IPS-20b (cell line): Measurements from ENCODE around the gene ATP6V1B1.

Source experiments
- H3K27ac ChIP-seq: one replicate; pipeline ENCODE4 v1.5.1; 2013; ENCODE audit warnings: low read length
- H3K27me3 ChIP-seq: 2 replicates; pipeline ENCODE4 v1.6.1; 2013; ENCODE audit warnings: mild to moderate bottlenecking, low read length, inconsistent platforms; ENCODE audit not compliant: insufficient read depth
- H3K36me3 ChIP-seq: 2 replicates; pipeline ENCODE4 v1.6.1; 2013; ENCODE audit warnings: low read depth, mild to moderate bottlenecking, inconsistent platforms, low read length, moderate library complexity; ENCODE audit not compliant: insufficient read depth
- H3K4me1 ChIP-seq: 2 replicates; pipeline ENCODE4 v1.6.1; 2013; ENCODE audit warnings: mild to moderate bottlenecking, control low read depth, inconsistent platforms, low read length, moderate library complexity; ENCODE audit not compliant: insufficient read depth
- H3K4me3 ChIP-seq: 2 replicates; pipeline ENCODE4 v1.5.1; 2013; ENCODE audit warnings: mild to moderate bottlenecking, low read length, inconsistent platforms
- H3K9ac ChIP-seq: 2 replicates; pipeline ENCODE4 v1.6.1; 2013; ENCODE audit warnings: low read depth, mild to moderate bottlenecking, inconsistent platforms, low read length, moderate library complexity
- H3K9me3 ChIP-seq: 2 replicates; pipeline ENCODE4 v1.6.1; 2013; ENCODE audit warnings: mild to moderate bottlenecking, low read depth, low read length, inconsistent platforms; ENCODE audit not compliant: insufficient read depth

Gene ATP6V1B1

GRCh38 chr2:70984228-70984575 is 48.5 kb downstream of the ATP6V1B1 start:
- H3K4me1 ChIP-seq: no peaks in the 10 kb centered on the region
- H3K9me3 ChIP-seq: no peaks in the 10 kb centered on the region
- H3K4me3 ChIP-seq: no peak overlapping the region
- no peak overlapping the region for H3K9ac ChIP-seq
- no peak overlapping the region for H3K27ac ChIP-seq
- H3K27me3 ChIP-seq: peaks cover 18% of the 10 kb centered on the region
- peaks cover 20% of the 10 kb centered on the region for H3K36me3 ChIP-seq

GRCh38 chr2:70984576-70985282 is 49.0 kb downstream of the ATP6V1B1 start:
- H3K9ac ChIP-seq: no peak overlapping the region
- H3K27me3 ChIP-seq: peaks cover 13% of the 10 kb centered on the region
- no peaks in the 10 kb centered on the region for H3K4me1 ChIP-seq
- H3K36me3 ChIP-seq: peaks cover 25% of the 10 kb centered on the region
- no peaks in the 10 kb centered on the region for H3K9me3 ChIP-seq
- peak overlapping the region; percentile 54; the same call in 1 of the 2 replicates for H3K4me3 ChIP-seq
- no peak overlapping the region for H3K27ac ChIP-seq

- Histone ChIP-seq H3K36me3 (peaks cover 28% of the 10 kb centered on the region), H3K9me3 (no peaks in the 10 kb centered on the region), H3K27me3 (peaks cover 8% of the 10 kb centered on the region; the same call in 1 of the 2 replicates), H3K9ac (no peak overlapping the region), H3K4me1 (no peaks in the 10 kb centered on the region), H3K27ac (no peak overlapping the region), H3K4me3 (no peak overlapping the region)
These were observed 49.6 kb downstream of the ATP6V1B1 start for GRCh38 chr2:70985283-70985688.

GRCh38 chr2:70985956-70986355 is 50.3 kb downstream of the ATP6V1B1 start:
- no peak overlapping the region for H3K4me3 ChIP-seq
- H3K27me3 ChIP-seq: peaks cover 5% of the 10 kb centered on the region; the same call in 1 of the 2 replicates
- no peaks in the 10 kb centered on the region for H3K9me3 ChIP-seq
- H3K9ac ChIP-seq: no peak overlapping the region
- H3K27ac ChIP-seq: no peak overlapping the region
- H3K4me1 ChIP-seq: no peaks in the 10 kb centered on the region
- peaks cover 28% of the 10 kb centered on the region for H3K36me3 ChIP-seq

- Histone ChIP-seq H3K27ac (no peak overlapping the region), H3K36me3 (peaks cover 29% of the 10 kb centered on the region), H3K4me1 (no peaks in the 10 kb centered on the region), H3K27me3 (no peaks in the 10 kb centered on the region), H3K4me3 (no peak overlapping the region), H3K9me3 (no peaks in the 10 kb centered on the region), H3K9ac (no peak overlapping the region)
These were observed 50.9 kb downstream of the ATP6V1B1 start for GRCh38 chr2:70986499-70987189.

- H3K27ac ChIP-seq: no peak overlapping the region
These were observed 51.7 kb downstream of the ATP6V1B1 start for GRCh38 chr2:70987386-70987785.

GRCh38 chr2:70988151-70988550 is 52.5 kb downstream of the ATP6V1B1 start:
- Histone ChIP-seq H3K4me1 (no peaks in the 10 kb centered on the region), H3K9me3 (no peaks in the 10 kb centered on the region), H3K27ac (no peak overlapping the region), H3K9ac (no peak overlapping the region), H3K36me3 (peaks cover 31% of the 10 kb centered on the region), H3K4me3 (no peak overlapping the region), H3K27me3 (no peaks in the 10 kb centered on the region)

More at GRCh38 chr2:70987386-70987785, 51.7 kb downstream of the ATP6V1B1 start:
- no peak overlapping the region for H3K9ac ChIP-seq
- H3K9me3 ChIP-seq: no peaks in the 10 kb centered on the region
- no peaks in the 10 kb centered on the region for H3K4me1 ChIP-seq
- H3K27me3 ChIP-seq: no peaks in the 10 kb centered on the region
- H3K36me3 ChIP-seq: peaks cover 31% of the 10 kb centered on the region
- no peak overlapping the region for H3K4me3 ChIP-seq

GRCh38 chr2:70988726-70989648 is 53.3 kb downstream of the ATP6V1B1 start:
- peaks cover 31% of the 10 kb centered on the region for H3K36me3 ChIP-seq
- H3K27ac ChIP-seq: no peak overlapping the region
- H3K9me3 ChIP-seq: no peaks in the 10 kb centered on the region
- H3K9ac ChIP-seq: no peak overlapping the region
- no peaks in the 10 kb centered on the region for H3K27me3 ChIP-seq
- no peak overlapping the region for H3K4me3 ChIP-seq
- H3K4me1 ChIP-seq: peaks cover 5% of the 10 kb centered on the region; the same call in 1 of the 2 replicates

GRCh38 chr2:70990216-70990615 is 54.5 kb downstream of the ATP6V1B1 start:
- H3K27ac ChIP-seq: no peak overlapping the region
- H3K27me3 ChIP-seq: no peaks in the 10 kb centered on the region
- H3K9me3 ChIP-seq: no peaks in the 10 kb centered on the region
- H3K4me1 ChIP-seq: peaks cover 6% of the 10 kb centered on the region; the same call in 1 of the 2 replicates
- H3K9ac ChIP-seq: no peak overlapping the region
- H3K36me3 ChIP-seq: peaks cover 31% of the 10 kb centered on the region
- no peak overlapping the region for H3K4me3 ChIP-seq

- H3K27ac ChIP-seq: no peak overlapping the region
- H3K27me3 ChIP-seq: no peaks in the 10 kb centered on the region; the same call in 1 of the 2 replicates
- H3K9me3 ChIP-seq: no peaks in the 10 kb centered on the region
- no peak overlapping the region for H3K4me3 ChIP-seq
- H3K9ac ChIP-seq: no peak overlapping the region
- H3K36me3 ChIP-seq: peaks cover 31% of the 10 kb centered on the region
- peaks cover 6% of the 10 kb centered on the region; the same call in 1 of the 2 replicates for H3K4me1 ChIP-seq
These were observed 55.4 kb downstream of the ATP6V1B1 start for GRCh38 chr2:70991142-70991541.

- Histone ChIP-seq H3K36me3 (peaks cover 31% of the 10 kb centered on the region), H3K4me1 (peaks cover 6% of the 10 kb centered on the region; the same call in 1 of the 2 replicates), H3K9me3 (no peaks in the 10 kb centered on the region), H3K27ac (no peak overlapping the region), H3K9ac (no peak overlapping the region), H3K27me3 (no peaks in the 10 kb centered on the region; the same call in 1 of the 2 replicates), H3K4me3 (no peak overlapping the region)
These were observed 56.0 kb downstream of the ATP6V1B1 start for GRCh38 chr2:70991742-70992141.
